HuH-7 (cell line): ENCODE results near the gene UBE2N.
"Not testable (repeated sequence)": the region's sequence is repeated elsewhere in the genome, so short reads cannot be mapped to it uniquely, and the experiment has no call there.

Experiments used
- DNase-seq: peaks from one replicate; pipeline ENCODE4 v3.0.0; 2011; ENCODE audit warnings: low spot score

UBE2N gene

GRCh38 chr12:93409343-93410187 lies 32.2 kb downstream of the UBE2N start:
- not testable (repeated sequence) for DNase-seq

DNA sequence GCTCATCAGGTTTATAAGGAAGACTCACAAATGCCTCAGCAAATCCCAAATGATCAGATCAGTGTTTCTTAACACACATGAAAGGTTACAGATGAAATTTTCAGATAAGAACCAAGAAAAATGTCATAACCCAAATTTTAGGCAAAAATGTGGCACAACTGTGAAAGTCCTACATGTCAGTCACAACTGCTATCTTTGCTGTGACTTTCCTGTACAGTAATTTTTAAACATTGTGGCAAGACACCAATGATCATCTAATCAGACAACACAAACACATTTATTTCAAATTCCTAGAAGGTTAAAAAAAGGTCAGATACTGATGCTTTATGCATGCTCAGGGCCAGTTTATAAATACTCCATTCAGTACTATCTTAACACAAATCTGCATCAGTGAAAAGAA lies 32.9 kb downstream of the UBE2N start:
- DNase-seq, result no peak

- no peak for DNase-seq
Measured at GRCh38 chr12:93407963-93408283, 33.8 kb downstream of the UBE2N start.

GRCh38 chr12:93407054-93407962 lies 34.4 kb downstream of the UBE2N start:
- DNase-seq, result no peak

DNA sequence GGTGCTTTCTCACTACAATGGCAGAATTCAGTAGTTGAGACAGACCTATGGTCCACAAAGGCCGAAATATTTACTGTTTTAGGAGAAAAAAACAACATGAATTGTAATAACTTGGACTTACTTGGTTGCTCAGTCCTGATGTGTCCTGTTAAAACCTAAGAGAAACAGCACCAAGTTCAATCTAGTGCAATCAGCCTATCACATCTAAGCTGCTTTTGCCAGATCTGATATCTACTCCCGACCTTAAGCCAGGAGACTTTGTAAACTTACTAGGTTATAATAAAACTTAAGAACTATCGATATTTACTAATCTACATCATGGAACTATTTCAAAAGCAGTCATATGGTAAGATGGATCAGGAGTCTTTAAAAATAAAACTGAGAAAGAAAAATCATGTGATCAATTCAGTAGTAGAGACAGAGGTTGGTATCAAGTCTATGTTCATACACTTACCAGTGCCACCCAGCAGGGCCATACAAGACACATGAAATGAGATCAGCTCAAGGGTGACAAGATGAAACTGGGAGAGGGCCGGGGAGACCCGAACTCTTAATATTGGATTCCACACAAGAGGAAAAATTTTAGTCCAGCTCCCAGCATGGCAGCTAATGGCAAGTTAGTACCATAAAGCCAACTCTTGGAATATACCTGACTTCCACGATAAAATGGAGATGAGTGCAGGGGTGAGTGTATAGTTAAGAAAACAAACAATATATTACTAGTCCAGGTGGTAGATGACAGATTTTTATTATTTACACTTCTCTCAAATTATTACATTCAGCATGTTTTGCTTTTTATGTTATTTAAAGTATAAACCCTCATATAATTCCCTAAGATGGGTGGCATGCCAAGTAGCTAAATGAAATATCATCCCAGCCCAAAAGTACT lies 36.5 kb downstream of the UBE2N start:
- DNase-seq, result no peak

DNA sequence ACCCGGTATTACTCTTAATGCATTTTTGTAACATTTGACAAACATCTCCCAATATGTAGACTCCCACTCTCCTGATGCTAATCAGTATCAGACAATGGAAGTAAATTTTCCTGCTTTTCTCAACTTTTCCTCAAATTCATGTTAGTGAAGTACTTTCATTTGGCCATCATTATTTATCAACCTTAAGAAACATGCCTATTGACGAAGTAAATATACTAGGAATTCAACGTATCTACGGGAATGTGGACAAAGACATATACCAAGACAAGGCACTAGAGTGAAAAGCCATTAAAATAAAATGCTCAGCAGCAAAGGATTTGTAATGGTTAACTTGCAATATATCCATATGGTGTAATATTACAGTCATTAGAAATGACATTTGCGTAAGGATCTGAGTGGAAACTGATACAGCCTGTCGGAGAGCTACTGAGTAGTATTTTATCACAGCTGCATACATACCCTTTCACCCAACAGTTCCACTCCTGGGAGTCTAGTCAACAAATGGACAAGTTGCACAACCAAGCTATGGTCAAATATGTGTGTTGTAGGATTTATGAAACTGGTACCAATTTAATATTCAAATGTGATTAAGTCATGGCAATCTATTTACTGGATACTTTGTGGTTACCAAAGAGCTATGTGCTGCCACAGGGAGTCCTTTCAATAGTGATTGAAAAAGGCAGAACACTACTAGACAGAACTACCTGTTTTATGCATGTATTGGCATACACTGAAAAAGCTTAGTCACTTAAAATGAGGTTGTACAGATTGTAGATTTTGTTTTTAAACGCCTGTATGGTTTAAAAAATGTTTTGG lies 37.6 kb downstream of the UBE2N start:
- DNase-seq, result no peak

DNA sequence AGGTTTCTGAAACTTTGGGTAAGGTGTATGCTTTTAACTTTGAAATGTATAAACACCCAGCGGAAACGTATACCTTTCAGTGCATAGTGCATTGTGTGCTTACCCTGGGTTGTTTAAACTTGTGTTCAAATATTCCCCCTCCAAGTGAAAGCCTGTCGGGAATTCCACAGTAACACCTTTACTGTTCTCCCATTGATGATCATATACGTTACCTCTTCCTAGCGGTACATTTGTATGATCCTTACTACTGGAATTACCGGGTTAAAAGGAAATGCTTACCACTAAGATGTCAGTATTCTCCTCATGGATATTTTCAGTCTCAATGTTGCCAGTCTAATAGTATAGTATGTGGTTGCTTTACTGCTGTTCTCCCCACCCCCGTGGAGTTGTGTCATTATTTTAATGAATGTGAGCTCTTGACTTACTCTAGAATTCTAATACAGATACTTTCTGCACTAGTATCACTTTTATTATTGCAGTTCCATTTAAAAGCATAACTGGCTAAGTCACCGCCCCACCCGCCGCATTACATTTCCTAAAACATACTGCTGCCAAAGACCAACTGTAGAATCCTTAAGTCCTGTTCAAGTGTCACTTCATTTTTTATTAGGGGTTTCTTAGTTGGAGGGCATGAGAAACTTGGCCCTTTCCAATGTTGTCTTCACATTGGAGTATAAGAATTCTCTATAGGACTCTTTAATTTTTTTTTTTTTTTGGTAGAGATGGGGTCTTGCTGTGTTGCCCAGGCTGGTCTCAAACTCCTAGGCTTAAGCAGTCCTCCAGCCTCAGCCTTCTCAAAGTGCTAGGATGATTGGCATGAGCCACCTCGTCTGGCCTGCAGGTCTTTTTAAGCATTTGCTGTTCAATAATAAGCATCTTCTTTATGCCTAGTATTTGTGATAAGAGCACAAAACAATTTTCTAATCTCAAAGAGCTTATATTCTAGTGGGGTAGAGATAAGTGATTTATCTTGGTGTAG lies 39.1 kb downstream of the UBE2N start:
- DNase-seq, result no peak

DNA sequence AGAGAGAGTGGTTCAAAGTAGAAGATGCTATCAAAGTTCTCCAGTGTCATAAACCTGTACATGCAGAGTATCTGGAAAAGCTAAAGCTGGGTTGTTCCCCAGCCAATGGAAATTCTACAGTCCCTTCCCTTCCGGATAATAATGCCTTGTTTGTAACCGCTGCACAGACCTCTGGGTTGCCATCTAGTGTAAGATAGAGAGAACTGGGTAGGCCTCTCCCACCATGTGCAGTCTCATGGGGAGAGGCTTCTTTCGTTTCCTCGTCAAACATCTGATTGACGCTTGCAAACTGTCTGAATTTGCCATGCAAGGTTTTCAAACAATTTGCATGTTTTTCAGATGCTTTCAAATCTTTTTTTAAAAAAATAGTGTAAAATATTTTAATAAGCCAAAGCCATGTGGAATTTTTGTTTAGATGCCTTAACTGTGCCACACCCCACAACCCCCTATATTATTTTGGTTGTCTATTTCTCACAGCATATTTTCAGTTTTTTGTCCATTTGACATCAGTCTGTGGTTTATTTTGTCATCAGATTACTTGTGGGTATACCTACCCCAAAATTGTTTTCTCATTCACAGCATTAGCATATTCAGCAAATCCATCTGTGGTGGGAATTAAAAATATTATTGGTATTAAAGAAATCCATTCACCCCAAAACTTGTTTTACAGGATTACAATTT lies 42.4 kb downstream of the UBE2N start:
- DNase-seq, result not testable (repeated sequence)

- DNase-seq, result no peak
Measured at GRCh38 chr12:93397412-93397811, 44.3 kb downstream of the UBE2N start.

DNA sequence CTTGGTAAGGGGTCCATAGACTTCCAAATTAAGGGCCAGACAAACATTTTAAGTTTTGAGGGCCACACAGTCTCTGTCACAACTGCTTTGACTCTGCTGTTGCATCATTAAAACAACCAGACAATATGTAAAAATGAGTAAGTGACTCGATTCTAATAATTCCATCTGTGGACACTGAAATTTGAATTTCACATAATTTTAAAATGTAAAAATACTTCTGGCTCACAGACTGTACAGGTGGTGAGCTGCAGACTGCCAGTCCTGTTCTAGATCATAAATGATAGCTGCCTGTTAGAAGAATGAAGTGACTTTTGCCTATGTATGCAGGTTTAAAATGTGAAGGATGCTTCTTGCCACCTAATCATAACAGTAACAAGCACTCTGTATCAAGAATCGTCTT lies 48.3 kb downstream of the UBE2N start:
- no peak for DNase-seq

DNA sequence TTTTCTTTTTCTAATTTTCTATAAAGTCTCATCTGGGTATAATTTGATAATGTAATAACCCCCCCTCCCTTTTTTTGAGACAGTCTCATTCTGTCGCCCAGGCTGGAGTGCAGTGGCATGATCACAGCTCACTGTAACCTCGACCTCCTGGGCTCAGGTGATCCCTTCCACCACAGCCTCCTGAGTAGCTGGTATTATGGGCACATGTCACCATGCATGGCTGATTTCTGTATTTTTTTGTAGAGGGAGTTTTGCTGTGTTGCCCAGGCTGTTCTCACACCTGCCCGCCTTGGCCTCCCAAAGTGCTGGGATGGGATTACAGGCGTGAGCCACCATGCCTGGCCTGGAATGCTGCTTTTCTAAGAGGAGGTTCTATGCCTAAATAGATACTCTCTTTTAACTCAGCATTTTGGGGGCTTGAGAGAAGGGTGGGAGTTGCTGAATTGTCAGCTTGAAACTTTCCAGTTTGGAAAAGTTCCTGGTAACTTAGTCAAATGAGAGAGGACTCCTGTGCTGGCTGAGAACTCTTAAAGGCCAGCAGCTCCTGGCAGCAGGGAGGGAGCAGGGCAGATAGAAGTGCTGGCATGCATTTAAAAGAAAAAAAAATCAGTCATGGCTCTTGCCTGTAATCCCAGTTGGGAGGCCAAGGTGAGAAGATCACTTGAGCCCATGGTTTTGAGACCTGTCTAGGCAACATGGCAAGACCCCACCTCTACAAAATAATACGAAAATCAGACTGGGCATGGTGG lies 51.0 kb downstream of the UBE2N start:
- DNase-seq, result no peak

DNA sequence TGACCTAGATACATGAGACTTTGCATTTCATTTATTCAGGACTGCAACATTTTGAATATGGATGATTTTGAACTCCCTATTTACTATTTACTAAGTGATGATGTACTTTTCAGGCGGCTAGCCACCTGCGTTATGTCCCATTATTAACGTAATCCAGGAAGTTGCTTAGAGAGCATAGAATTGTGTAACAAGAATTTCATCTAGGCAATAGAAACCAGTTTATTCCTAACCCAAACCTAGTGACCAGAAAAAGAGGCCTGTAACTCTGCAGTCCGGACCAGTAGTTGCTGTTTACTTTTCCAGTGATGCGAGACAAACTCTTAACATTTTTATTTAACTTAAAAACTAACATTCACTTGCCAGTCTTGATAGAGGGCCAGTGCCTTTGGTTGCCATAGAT lies 51.7 kb downstream of the UBE2N start:
- DNase-seq, result no peak

- no peak for DNase-seq
Measured at GRCh38 chr12:93387780-93388179, 54.0 kb downstream of the UBE2N start.

DNA sequence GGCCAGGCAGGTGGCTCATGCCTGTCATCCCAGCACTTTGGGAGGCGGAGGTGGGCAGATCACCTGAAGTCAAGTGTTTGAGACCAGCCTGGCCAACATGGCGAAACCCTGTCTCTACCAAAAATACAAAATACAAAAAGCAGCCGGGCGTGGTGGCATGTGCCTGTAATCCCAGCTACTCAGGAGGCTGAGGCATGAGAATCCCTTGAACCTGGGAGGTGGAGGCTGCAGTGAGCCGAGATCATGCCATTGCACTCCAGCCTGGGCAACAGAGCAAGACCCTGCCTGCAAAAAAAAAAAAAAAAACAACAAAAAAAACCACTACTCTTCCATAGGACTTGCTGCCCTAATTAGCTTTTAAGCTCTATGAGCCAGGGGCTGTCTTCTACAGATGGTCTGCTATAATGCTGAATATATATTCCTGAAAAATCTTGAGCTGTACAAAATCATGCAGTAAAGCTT lies 59.7 kb downstream of the UBE2N start:
- not testable (repeated sequence) for DNase-seq

DNA sequence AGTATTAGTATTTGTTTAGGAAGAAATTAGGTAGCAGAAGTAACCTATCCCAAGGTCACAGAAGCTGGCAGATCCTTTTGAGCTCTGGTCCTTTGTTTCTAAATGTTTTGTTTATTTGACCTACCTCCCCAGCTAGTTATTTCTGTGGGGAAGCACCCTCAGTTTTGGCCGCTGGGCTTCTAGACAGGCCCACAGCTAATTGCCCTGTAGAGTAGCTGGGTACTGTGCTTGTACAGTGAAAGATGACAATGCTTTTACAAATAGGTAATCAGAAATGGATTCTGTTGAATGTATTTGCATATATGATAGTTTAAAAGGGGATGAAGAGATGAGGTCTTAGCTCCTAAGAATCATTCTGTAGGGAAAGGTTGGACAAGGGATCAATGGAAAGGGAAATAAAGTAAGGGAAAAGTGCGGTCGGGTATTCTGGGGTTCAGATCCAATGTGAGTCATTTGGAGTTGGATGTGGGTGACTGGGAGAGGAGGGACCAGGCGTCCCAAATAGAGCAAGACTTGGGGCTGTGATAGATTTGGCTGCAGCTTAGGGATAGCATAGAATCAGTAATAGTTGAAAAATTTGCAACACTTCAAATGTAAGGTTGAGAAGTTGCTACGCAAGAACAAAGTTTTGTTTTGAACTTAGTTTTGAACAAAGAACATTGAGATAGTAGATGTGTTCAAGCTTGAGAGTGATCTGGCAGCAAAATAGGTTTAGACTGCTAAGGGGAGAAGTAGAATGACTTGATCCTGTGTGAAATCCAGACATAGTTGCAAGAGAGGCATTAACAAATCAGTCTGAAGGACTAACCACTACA lies 60.4 kb downstream of the UBE2N start:
- no peak for DNase-seq

GRCh38 chr12:93380480-93381121 lies 61.1 kb downstream of the UBE2N start:
- peak; percentile 49 for DNase-seq

DNA sequence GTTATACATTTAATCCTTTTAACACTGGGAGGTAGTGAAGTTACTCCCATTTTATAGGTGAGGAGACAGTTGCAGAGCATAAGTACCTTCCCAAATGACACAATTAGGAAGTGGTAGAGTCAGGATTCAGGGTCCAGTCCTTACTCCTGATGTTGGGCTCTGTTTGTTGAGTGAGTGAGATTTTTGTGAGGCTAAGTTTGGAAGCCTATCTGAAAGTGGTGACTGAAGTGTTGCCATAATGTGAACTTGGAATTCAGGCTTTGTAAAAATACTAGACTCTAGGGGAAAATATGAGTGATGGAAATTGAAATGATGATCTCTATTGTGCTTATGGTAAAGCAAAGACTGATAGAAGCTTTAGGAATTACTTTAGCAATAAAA lies 61.8 kb downstream of the UBE2N start:
- DNase-seq, result no peak
